Gastrocnemius medialis (tissue), 4 donors: Measurements from ENCODE around the gene KLC3. TPM values are rescaled to one million over a fixed set of nuclear protein-coding genes. Genes with fewer than 3 reads are reported as not detected.

Experiments used
- ATAC-seq, 2 donors: fragments of 150-250 bp; one replicate each; pipeline ENCODE4 v1.9.1; 2016
- DNase-seq, 2 donors: peaks; one replicate each; pipeline ENCODE4 v3.0.0-alpha.2; 2019
- H3K27ac ChIP-seq, 4 donors: fragments of 200-600 bp; sonication (generic); 1 replicate in 1 of 4; 2 replicates in 3 of 4; pipeline ENCODE4 v1.5.1; 2016 to 2018; ENCODE audit warnings: mild to moderate bottlenecking in 2 of 4, moderate library complexity in 1 of 4
- H3K27me3 ChIP-seq, 3 donors: fragments of 200-600 bp; sonication (generic) in 2 of 3; 1 replicate in 1 of 3; 2 replicates in 2 of 3; pipeline versions ENCODE4 v1.5.1 to v1.6.0; 2016 to 2019; ENCODE audit warnings: mild to moderate bottlenecking in 1 of 3, moderate library complexity in 1 of 3
- H3K36me3 ChIP-seq, 2 donors: fragments of 200-600 bp; sonication (generic) in 1 of 2; one replicate each; pipeline ENCODE4 v1.5.1; 2017 to 2018
- H3K4me1 ChIP-seq, 2 donors: fragments of 200-600 bp; sonication (generic) in 1 of 2; one replicate each; pipeline ENCODE4 v1.5.1; 2016 to 2017; ENCODE audit warnings: mild to moderate bottlenecking in 2 of 2
- H3K4me3 ChIP-seq, 4 donors: fragments of 200-600 bp; sonication (generic) in 3 of 4; 1 replicate in 1 of 4; 2 replicates in 3 of 4; pipeline ENCODE4 v1.5.1; 2016 to 2019; ENCODE audit warnings: mild to moderate bottlenecking in 2 of 4
- H3K9me3 ChIP-seq, 3 donors: fragments of 200-600 bp; sonication (generic) in 2 of 3; 1 replicate in 1 of 3; 2 replicates in 2 of 3; pipeline ENCODE4 v1.5.1; 2016 to 2019
- POLR2A ChIP-seq, 2 donors: fragments of 450-650 bp; IDR thresholded peaks; one replicate each; pipeline ENCODE4 v1.6.1; 2017; ENCODE audit warnings: antibody characterized with exemption in 2 of 2, mild to moderate bottlenecking in 2 of 2, moderate library complexity in 2 of 2
- in situ Hi-C, 4 donors: fragments of 200-750 bp; cut with MboI; loops; one replicate each; pipeline versions ENCODE4 v1.15.0 to v1.8.0; 2017; ENCODE audit warnings: low sequenced_read_pairs in 4 of 4
- intact Hi-C: fragments of 100-400 bp; cut with DNase I; formaldehyde crosslinking; loops from one replicate; pipeline ENCODE4 v1.15.1; 2023; ENCODE audit warnings: low total_unique reads
- total RNA-seq, 4 donors: library from RNA; depleted of rRNA; stranded (reverse); fragments of >200 nt; gene quantifications; one replicate each; pipeline versions ENCODE4 v1.1.0 to v1.2.3, GENCODE V29; 2016
- TF ChIP-seq, protein P1 (sequence below), 5 experiments: fragments of 450-650 bp in 3 of 5; fragments of 200-600 bp in 2 of 5; sonication (generic) in 2 of 5; IDR thresholded peaks in 4 of 5; conservative IDR thresholded peaks in 1 of 5; 1 replicate in 4 of 5; 2 replicates in 1 of 5; pipeline ENCODE4 v1.5.1; 2016 to 2019; ENCODE audit warnings: antibody characterized with exemption in 5 of 5, mild to moderate bottlenecking in 3 of 5, moderate library complexity in 3 of 5

Gene KLC3
- total RNA-seq, 4 donors from 2014 or later = 2.7 TPM; not detected in 3

DNA sequence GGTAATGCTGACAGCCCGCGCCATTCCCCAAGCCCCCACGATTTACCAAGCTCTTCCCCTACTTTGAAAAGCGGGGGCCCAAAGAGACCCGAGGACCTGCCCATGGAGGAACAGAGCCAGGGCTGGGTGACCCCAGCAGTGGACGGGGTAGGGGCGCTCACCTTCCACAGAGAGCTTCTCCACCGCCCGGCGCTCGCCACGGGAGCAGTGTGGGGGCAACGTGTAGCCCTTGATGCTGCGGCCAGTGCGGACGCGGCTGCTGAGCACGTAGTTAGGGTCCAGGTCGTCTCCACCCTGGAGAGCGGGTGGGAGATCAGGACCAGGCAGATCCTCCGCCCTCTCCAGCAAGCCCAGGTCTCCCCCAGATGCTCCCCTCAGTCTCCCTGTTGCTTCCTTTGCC lies 25.2 kb upstream of the KLC3 start:
- H3K36me3 ChIP-seq = peaks cover 0 to 26% of the 10 kb centered on the region in 2 donors
- H3K27ac ChIP-seq = peak overlapping the region; percentile 97 to 100 (median 100)

DNA sequence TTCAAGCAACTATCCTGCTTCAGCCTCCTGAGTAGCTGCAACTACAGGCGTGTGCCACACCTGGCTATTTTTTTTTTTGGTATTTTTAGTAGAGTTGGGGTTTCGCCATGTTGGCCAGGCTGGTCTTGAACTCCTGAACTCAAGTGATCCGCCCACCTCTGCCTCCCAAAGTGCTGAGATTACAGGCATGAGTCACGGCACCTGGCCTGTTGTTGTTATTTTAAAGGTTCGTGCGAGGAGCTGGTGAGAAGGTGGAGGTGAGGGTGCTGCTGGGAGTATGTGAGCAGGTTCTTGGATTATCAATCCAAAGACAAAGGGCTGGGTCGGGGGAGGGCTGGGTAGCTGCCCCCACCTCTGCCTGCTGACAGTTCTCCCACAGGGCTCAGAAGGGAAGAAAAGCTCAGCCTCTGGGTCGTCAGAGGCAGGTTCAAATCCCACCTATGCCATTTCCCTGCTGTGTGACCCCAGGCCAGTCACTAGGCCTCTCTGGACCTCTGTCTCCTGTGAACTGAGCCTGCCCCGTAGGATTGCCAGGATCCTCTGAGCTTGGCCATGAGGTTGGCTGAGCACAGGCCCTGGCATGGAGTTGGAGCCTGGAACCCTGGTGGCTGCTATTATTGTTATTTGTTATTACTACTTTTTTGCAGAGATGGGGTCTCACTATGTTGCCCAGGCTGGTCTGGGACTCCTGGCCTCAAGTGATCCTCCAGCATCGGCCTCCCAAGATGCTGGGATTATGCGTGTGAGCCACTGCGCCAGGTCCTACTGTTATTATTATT lies 19.4 kb upstream of the KLC3 start:
- Histone ChIP-seq H3K27me3 (no peaks in the 10 kb centered on the region), H3K27ac (peak overlapping the region; percentile 97 to 100 (median 100)), H3K4me1 (peaks cover 43 to 70% of the 10 kb centered on the region in 2 donors), H3K36me3 (peaks cover 0 to 21% of the 10 kb centered on the region in 2 donors), H3K9me3 (no peaks in the 10 kb centered on the region), H3K4me3 (peak overlapping the region in 2 of 4 donors; percentile 62 to 76)
- DNase-seq = peak in 1 of 2 donors; percentile 81
- in situ Hi-C loops = no loop called here
- intact Hi-C loops = loop anchor here (10.0 kb wide), 3 partner anchors 174 to 464 kb away; partner anchors contain the start of genes DMPK, PPM1N, PPP1R37 and RTN2
- ATAC-seq = no peak
- TF ChIP-seq, protein P1, sequence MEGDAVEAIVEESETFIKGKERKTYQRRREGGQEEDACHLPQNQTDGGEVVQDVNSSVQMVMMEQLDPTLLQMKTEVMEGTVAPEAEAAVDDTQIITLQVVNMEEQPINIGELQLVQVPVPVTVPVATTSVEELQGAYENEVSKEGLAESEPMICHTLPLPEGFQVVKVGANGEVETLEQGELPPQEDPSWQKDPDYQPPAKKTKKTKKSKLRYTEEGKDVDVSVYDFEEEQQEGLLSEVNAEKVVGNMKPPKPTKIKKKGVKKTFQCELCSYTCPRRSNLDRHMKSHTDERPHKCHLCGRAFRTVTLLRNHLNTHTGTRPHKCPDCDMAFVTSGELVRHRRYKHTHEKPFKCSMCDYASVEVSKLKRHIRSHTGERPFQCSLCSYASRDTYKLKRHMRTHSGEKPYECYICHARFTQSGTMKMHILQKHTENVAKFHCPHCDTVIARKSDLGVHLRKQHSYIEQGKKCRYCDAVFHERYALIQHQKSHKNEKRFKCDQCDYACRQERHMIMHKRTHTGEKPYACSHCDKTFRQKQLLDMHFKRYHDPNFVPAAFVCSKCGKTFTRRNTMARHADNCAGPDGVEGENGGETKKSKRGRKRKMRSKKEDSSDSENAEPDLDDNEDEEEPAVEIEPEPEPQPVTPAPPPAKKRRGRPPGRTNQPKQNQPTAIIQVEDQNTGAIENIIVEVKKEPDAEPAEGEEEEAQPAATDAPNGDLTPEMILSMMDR (IDR thresholded peaks at IDR 0.05 in 4 of 5, conservative IDR thresholded peaks at IDR 0.05 in 1 of 5) = no peak
- no peak for TF ChIP-seq POLR2A (IDR thresholded peaks at IDR 0.05)

More for the DNA sequence above, 25.2 kb upstream of the KLC3 start:
- in situ Hi-C loops (no loop called here), intact Hi-C loops (no loop called here)
- no peaks in the 10 kb centered on the region for H3K9me3 ChIP-seq
- no peaks in the 10 kb centered on the region for H3K27me3 ChIP-seq
- H3K4me3 ChIP-seq = no peak overlapping the region
- H3K4me1 ChIP-seq = peaks cover 29 to 50% of the 10 kb centered on the region in 2 donors
- DNase-seq = no peak
- no peak for ATAC-seq
- TF ChIP-seq, protein P1 (IDR thresholded peaks at IDR 0.05 in 4 of 5, conservative IDR thresholded peaks at IDR 0.05 in 1 of 5) = no peak
- TF ChIP-seq POLR2A (IDR thresholded peaks at IDR 0.05) = no peak

DNA sequence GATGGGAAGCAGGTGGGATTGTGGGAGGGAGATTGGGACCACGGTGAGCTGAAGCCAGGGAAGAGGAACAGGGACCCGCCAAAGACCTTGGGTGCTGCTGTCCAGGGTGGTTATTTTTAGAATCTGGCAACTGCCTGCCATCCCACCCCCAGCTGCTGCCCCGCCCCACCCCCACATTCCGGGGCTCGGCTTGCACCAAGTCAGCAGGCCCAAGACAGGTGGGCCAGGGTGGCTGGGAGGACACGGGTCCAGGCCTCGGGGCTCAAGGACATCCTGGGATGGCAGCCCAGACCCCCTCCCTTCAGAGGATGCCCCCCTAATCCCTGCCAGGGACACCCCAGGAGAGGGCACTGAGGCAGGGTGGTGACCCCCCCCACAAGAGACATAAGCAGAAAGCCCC lies 18.7 kb upstream of the KLC3 start:
- Histone ChIP-seq H3K4me3 (peak overlapping the region; percentile 45 to 76 (median 58)), H3K27ac (peak overlapping the region; percentile 97 to 100 (median 100)), H3K4me1 (peaks cover 47 to 73% of the 10 kb centered on the region in 2 donors), H3K36me3 (peaks cover 0 to 21% of the 10 kb centered on the region in 2 donors), H3K9me3 (no peaks in the 10 kb centered on the region), H3K27me3 (no peaks in the 10 kb centered on the region)
- in situ Hi-C loops (no loop called here), intact Hi-C loops (loop anchor here (10.0 kb wide), 3 partner anchors 173 to 463 kb away; partner anchors contain the start of genes DMPK, PPM1N, PPP1R37 and RTN2)
- TF ChIP-seq, protein P1 (IDR thresholded peaks at IDR 0.05 in 4 of 5, conservative IDR thresholded peaks at IDR 0.05 in 1 of 5) = no peak
- TF ChIP-seq POLR2A (IDR thresholded peaks at IDR 0.05) = peak; percentile 61 to 67
- ATAC-seq (peak; percentile 28 to 32), DNase-seq (peak; percentile 56 to 95)

DNA sequence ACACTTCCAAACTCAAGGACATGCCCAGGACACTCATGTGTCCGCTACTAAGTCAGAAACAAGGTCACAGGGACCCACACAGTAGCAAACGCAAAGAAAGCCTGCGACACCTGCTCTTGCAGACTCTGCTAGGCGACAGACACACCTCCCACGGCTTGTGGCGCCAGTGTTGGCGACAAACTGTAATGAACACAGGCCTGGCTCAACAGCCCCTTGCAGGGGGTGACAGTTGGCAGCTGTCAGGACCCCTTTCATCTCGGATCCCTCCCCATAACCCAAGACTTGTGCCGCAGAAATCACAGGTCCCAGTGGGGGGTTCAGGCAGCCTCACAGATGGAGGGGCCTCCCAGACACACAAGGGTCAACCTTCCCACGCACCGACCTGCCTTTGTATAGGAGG lies 18.2 kb upstream of the KLC3 start:
- Histone ChIP-seq H3K36me3 (peaks cover 0 to 19% of the 10 kb centered on the region in 2 donors), H3K27me3 (no peaks in the 10 kb centered on the region), H3K9me3 (no peaks in the 10 kb centered on the region), H3K27ac (peak overlapping the region; percentile 97 to 100 (median 100)), H3K4me1 (peaks cover 47 to 69% of the 10 kb centered on the region in 2 donors), H3K4me3 (peak overlapping the region; percentile 45 to 76 (median 58))
- no peak for TF ChIP-seq POLR2A (IDR thresholded peaks at IDR 0.05)
- TF ChIP-seq, protein P1 (IDR thresholded peaks at IDR 0.05 in 4 of 5, conservative IDR thresholded peaks at IDR 0.05 in 1 of 5) = no peak
- intact Hi-C loops = loop anchor here (10.0 kb wide), 3 partner anchors 172 to 462 kb away; partner anchors contain the start of genes DMPK, PPM1N, PPP1R37 and RTN2
- peak; percentile 35 to 75 for DNase-seq
- in situ Hi-C loops = no loop called here
- peak; percentile 23 to 49 for ATAC-seq
